ENCODE results near the gene PICALM. TPM values are rescaled to one million over a fixed set of nuclear protein-coding genes. Genes with fewer than 3 reads are reported as not detected.

The PICALM gene
- total and polyA plus RNA-seq, 2 donors (not counting 1 experiment from before 2014, with no cell fraction given) = 48.4 to 165 TPM

DNA sequence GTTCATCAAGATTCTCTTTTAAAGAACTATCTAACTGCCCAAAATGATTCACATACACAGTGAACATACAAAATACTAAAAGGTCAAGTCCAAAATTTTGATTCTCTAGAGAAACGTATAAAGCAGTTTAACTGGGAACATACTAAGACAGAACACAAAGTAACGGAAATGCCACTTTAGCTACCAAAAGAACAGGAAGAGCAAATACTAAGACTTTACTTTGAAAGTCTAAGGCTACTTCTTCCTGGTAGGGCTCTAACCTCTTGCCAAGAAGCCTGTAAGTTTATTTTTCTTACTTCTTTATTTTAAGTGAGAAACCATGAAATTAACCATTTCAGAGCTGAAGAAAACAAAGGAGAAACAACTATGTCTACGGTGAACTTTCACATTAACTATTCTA, 6.2 kb downstream of the PICALM start:
- H3K9ac ChIP-seq (ENCODE audit: low read length) = peak overlapping the region; percentile 7
- H3K9me3 ChIP-seq (ENCODE audit: control extremely low read depth in 1 of 3, control insufficient read depth in 2 of 3, insufficient read depth in 1 of 3, low read length in 2 of 3) = no peaks in the 10 kb centered on the region
- TF ChIP-seq EZH2 (IDR thresholded peaks at IDR 0.05; ENCODE audit: borderline replicate concordance, insufficient read depth, low read depth, low read length, poor library complexity, severe bottlenecking) = no peak
- CTCF ChIA-PET = interaction anchor here (1.0 to 1.2 kb wide), 2 partner anchors 21 to 131 kb away, joined by 3 to 4 read pairs; no protein-coding TSS in a partner anchor
- H3K4me2 ChIP-seq (replicated peaks; ENCODE audit: low read depth, low read length, poor library complexity, severe bottlenecking) = peak overlapping the region; percentile 54
- no peaks in the 10 kb centered on the region for H3K36me3 ChIP-seq (replicated peaks in 1 of 2; ENCODE audit: control extremely low read depth in 1 of 2, control insufficient read depth in 1 of 2, extremely low read depth in 1 of 2, insufficient read depth in 2 of 2, low read length in 1 of 2)
- no peaks in the 10 kb centered on the region for H3K27me3 ChIP-seq (replicated peaks in 1 of 4; ENCODE audit: control extremely low read depth in 1 of 4, control insufficient read depth in 3 of 4, insufficient read depth in 4 of 4, low read length in 3 of 4)
- POLR2A ChIA-PET = no interaction called here
- peaks cover 84% of the 10 kb centered on the region for H3K4me1 Mint-ChIP-seq
- ATAC-seq (ENCODE audit: low read depth) = no peak
- no CpG with 5 or more reads among the region's 3 CpGs for WGBS (ENCODE audit: insufficient coverage)
- peak overlapping the region; percentile 81 for H3K4me3 Mint-ChIP-seq
- H3K79me2 ChIP-seq (ENCODE audit: control insufficient read depth, insufficient read depth, low read length) = peaks cover 100% of the 10 kb centered on the region
- DNase-seq = no peak
- H3K27ac Mint-ChIP-seq = peak overlapping the region; percentile 70
- no peak overlapping the region for H2AFZ ChIP-seq (ENCODE audit: insufficient read depth, low read depth, low read length, poor library complexity, severe bottlenecking)
- H4K20me1 ChIP-seq (ENCODE audit: control insufficient read depth, insufficient read depth, low read length, poor library complexity, severe bottlenecking) = peaks cover 69% of the 10 kb centered on the region
- H3K27ac ChIP-seq (ENCODE audit: low read length in 2 of 2) = peak overlapping the region in 1 of 2 donors; percentile 67
- H3K27me3 Mint-ChIP-seq = no peaks in the 10 kb centered on the region
- intact Hi-C loops (cut with micrococcal nuclease) = no loop called here
- H3K4me1 ChIP-seq (ENCODE audit: control insufficient read depth in 2 of 2, insufficient read depth in 2 of 2, low read length in 2 of 2) = peaks cover 52 to 78% of the 10 kb centered on the region in 2 donors
- H3K4me3 ChIP-seq (ENCODE audit: control extremely low read depth in 1 of 5, extremely low read depth in 1 of 5, insufficient read depth in 1 of 5, low read depth in 2 of 5, low read length in 4 of 5) = peak overlapping the region in 1 of 5 experiments; percentile 21
- H3K9me3 Mint-ChIP-seq (ENCODE audit: insufficient read depth) = no peaks in the 10 kb centered on the region

DNA sequence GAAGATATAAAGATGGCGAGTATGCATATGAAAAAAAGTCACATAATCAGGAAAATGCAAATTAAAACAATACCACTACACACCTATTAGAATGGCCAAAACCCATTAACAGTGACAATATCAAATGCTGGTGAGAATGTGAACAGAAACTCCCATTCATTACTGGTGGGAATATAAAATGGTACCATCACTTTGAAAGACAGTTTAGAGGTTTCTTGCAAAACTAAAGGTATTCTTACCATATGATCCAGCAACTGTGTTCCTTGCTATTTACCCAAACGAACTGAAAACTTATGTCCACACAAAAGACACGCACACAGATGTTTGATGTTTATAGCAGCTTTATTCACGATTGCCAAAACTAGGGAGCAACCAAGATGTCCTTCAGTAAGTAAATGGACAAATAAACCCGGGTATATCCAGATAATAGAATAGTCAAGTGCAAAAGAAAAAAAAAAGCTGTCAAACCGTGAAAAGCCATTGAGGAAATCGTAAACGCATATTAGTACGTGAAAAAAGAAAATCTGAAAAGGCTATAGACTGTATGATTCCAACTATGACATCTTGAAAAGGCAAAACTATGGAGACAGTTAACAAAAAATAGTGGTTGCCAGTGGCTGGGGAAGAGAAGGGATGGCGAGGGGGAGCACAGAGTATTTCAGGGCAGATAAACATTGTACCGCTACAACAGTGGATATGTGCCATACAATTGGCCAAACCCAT, 7.2 kb downstream of the PICALM start:
- ATAC-seq (ENCODE audit: low read depth) (no peak), DNase-seq (no peak)
- Histone ChIP-seq H3K79me2 (ENCODE audit: control insufficient read depth, insufficient read depth, low read length) (peaks cover 100% of the 10 kb centered on the region), H3K9me3 (ENCODE audit: control extremely low read depth in 1 of 3, control insufficient read depth in 2 of 3, insufficient read depth in 1 of 3, low read length in 2 of 3) (no peaks in the 10 kb centered on the region), H3K27me3 (replicated peaks in 1 of 4; ENCODE audit: control extremely low read depth in 1 of 4, control insufficient read depth in 3 of 4, insufficient read depth in 4 of 4, low read length in 3 of 4) (no peaks in the 10 kb centered on the region), H3K27ac (ENCODE audit: low read length in 2 of 2) (no peak overlapping the region), H3K9ac (ENCODE audit: low read length) (no peak overlapping the region), H3K4me3 (ENCODE audit: control extremely low read depth in 1 of 5, extremely low read depth in 1 of 5, insufficient read depth in 1 of 5, low read depth in 2 of 5, low read length in 4 of 5) (no peak overlapping the region), H4K20me1 (ENCODE audit: control insufficient read depth, insufficient read depth, low read length, poor library complexity, severe bottlenecking) (peaks cover 76% of the 10 kb centered on the region), H3K4me1 (ENCODE audit: control insufficient read depth in 2 of 2, insufficient read depth in 2 of 2, low read length in 2 of 2) (peaks cover 46 to 79% of the 10 kb centered on the region in 2 donors), H3K4me2 (replicated peaks; ENCODE audit: low read depth, low read length, poor library complexity, severe bottlenecking) (peak overlapping the region; percentile 24), H2AFZ (ENCODE audit: insufficient read depth, low read depth, low read length, poor library complexity, severe bottlenecking) (no peak overlapping the region), H3K36me3 (replicated peaks in 1 of 2; ENCODE audit: control extremely low read depth in 1 of 2, control insufficient read depth in 1 of 2, extremely low read depth in 1 of 2, insufficient read depth in 2 of 2, low read length in 1 of 2) (no peaks in the 10 kb centered on the region)
- CTCF ChIA-PET = interaction anchor here (1.0 kb wide), 1 partner anchor 20 kb away, joined by 4 read pairs; no protein-coding TSS in a partner anchor
- POLR2A ChIA-PET = interaction anchor here (0.7 kb wide), 1 partner anchor 185 kb away, joined by 3 read pairs; no protein-coding TSS in a partner anchor
- Mint-ChIP-seq H3K9me3 (ENCODE audit: insufficient read depth) (no peaks in the 10 kb centered on the region), H3K27me3 (no peaks in the 10 kb centered on the region), H3K27ac (peak overlapping the region; percentile 15), H3K4me3 (peak overlapping the region; percentile 40), H3K4me1 (peaks cover 82% of the 10 kb centered on the region)
- intact Hi-C loops (cut with micrococcal nuclease) = no loop called here
- 96% methylated on average over 5 of the region's 11 CpGs for WGBS (ENCODE audit: insufficient coverage)
- TF ChIP-seq EZH2 (IDR thresholded peaks at IDR 0.05; ENCODE audit: borderline replicate concordance, insufficient read depth, low read depth, low read length, poor library complexity, severe bottlenecking) = no peak
- TF ChIP-seq, protein P1, sequence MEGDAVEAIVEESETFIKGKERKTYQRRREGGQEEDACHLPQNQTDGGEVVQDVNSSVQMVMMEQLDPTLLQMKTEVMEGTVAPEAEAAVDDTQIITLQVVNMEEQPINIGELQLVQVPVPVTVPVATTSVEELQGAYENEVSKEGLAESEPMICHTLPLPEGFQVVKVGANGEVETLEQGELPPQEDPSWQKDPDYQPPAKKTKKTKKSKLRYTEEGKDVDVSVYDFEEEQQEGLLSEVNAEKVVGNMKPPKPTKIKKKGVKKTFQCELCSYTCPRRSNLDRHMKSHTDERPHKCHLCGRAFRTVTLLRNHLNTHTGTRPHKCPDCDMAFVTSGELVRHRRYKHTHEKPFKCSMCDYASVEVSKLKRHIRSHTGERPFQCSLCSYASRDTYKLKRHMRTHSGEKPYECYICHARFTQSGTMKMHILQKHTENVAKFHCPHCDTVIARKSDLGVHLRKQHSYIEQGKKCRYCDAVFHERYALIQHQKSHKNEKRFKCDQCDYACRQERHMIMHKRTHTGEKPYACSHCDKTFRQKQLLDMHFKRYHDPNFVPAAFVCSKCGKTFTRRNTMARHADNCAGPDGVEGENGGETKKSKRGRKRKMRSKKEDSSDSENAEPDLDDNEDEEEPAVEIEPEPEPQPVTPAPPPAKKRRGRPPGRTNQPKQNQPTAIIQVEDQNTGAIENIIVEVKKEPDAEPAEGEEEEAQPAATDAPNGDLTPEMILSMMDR (IDR thresholded peaks at IDR 0.05) = no peak

All from B cell (primary cell).